HEK293T (cell line): ENCODE data around the gene TBCE.

Source experiments
- ELF4 ChIP-seq: fragments of 450-650 bp; IDR thresholded peaks from 2 replicates; pipeline ENCODE4 v1.6.1; 2017; ENCODE audit warnings: antibody characterized with exemption
- FOXK2 ChIP-seq: fragments of 450-650 bp; IDR thresholded peaks from 2 replicates; pipeline ENCODE4 v1.6.1; 2016; ENCODE audit warnings: mild to moderate bottlenecking
- FOXM1 ChIP-seq: fragments of 450-650 bp; IDR thresholded peaks from 2 replicates; pipeline ENCODE4 v1.6.1; 2017; ENCODE audit warnings: mild to moderate bottlenecking, borderline replicate concordance
- SP1 ChIP-seq: fragments of 450-650 bp; IDR thresholded peaks from 2 replicates; pipeline ENCODE4 v1.6.1; 2017

- TF ChIP-seq FOXK2 (no peak), FOXM1 (no peak), SP1 (no peak), ELF4 (no peak)
These were observed 115.9 kb downstream of the TBCE start for GRCh38 chr1:235483090-235483489.
